Liver (tissue), 9 donors: ENCODE results near the gene PDLIM5. TPM values are rescaled to one million over a fixed set of nuclear protein-coding genes. Genes with fewer than 3 reads are reported as not detected.
"Not testable (repeated sequence)": the region's sequence is repeated elsewhere in the genome, so short reads cannot be mapped to it uniquely, and the experiment has no call there.

ENCODE experiments used
- DNase-seq: peaks from one replicate; pipeline ENCODE4 v3.0.0-alpha.2; 2017; ENCODE audit warnings: low spot score
- H3K27ac ChIP-seq, 2 donors: one replicate each; pipeline ENCODE4 v1.7.0; 2013; ENCODE audit warnings: inconsistent platforms in 2 of 2, low read length in 2 of 2, control low read depth in 1 of 2, low read depth in 1 of 2, mild to moderate bottlenecking in 1 of 2
- H3K27me3 ChIP-seq, 4 donors: one replicate each; pipeline versions ENCODE4 v1.6.1 to v1.7.0; 2013; ENCODE audit warnings: low read length in 3 of 4, inconsistent platforms in 1 of 4, mild to moderate bottlenecking in 1 of 4, moderate library complexity in 1 of 4; ENCODE audit not compliant: control insufficient read depth in 4 of 4, insufficient read depth in 4 of 4
- H3K36me3 ChIP-seq, 4 donors: one replicate each; pipeline versions ENCODE4 v1.6.1 to v1.7.0; 2013; ENCODE audit warnings: low read length in 3 of 4, mild to moderate bottlenecking in 3 of 4, low read depth in 1 of 4, moderate library complexity in 1 of 4; ENCODE audit not compliant: control insufficient read depth in 4 of 4, insufficient read depth in 3 of 4
- H3K4me1 ChIP-seq, 4 donors: one replicate each; pipeline versions ENCODE4 v1.6.1 to v1.7.0; 2013; ENCODE audit warnings: low read length in 3 of 4, mild to moderate bottlenecking in 3 of 4, moderate library complexity in 1 of 4; ENCODE audit not compliant: control insufficient read depth in 4 of 4, insufficient read depth in 4 of 4
- H3K4me3 ChIP-seq, 3 donors: one replicate each; pipeline versions ENCODE4 v1.6.1 to v1.7.0; 2013; ENCODE audit warnings: low read length in 3 of 3, control low read depth in 1 of 3, low read depth in 1 of 3, mild to moderate bottlenecking in 1 of 3
- H3K9ac ChIP-seq, 2 donors: one replicate each; pipeline ENCODE4 v1.7.0; 2013; ENCODE audit warnings: low read length in 2 of 2, mild to moderate bottlenecking in 2 of 2, moderate library complexity in 2 of 2, control low read depth in 1 of 2, low read depth in 1 of 2
- H3K9me3 ChIP-seq, 4 donors: one replicate each; pipeline versions ENCODE4 v1.6.1 to v1.7.0; 2013; ENCODE audit warnings: low read length in 3 of 4; ENCODE audit not compliant: control insufficient read depth in 4 of 4
- ATF3 ChIP-seq: IDR thresholded peaks from 2 replicates; pipeline ENCODE4 v1.6.1; 2016; ENCODE audit warnings: antibody characterized with exemption
- CTCF ChIP-seq: fragments of 150-350 bp; IDR thresholded peaks from 2 replicates; pipeline ENCODE4 v1.5.1; 2017; ENCODE audit warnings: improper control_type of control experiment, low read depth, low read length; ENCODE audit not compliant: missing input control
- FOXA1 ChIP-seq: IDR thresholded peaks from 2 replicates; pipeline ENCODE4 v1.6.1; 2016; ENCODE audit warnings: antibody characterized with exemption
- FOXA2 ChIP-seq: IDR thresholded peaks from 2 replicates; pipeline ENCODE4 v1.6.1; 2016; ENCODE audit warnings: antibody characterized with exemption
- GABPA ChIP-seq, 2 donors: IDR thresholded peaks in 1 of 2; conservative IDR thresholded peaks in 1 of 2; 2 replicates each; pipeline ENCODE4 v1.6.1; 2016; ENCODE audit warnings: antibody characterized with exemption in 2 of 2, mild to moderate bottlenecking in 1 of 2, moderate library complexity in 1 of 2
- HNF4A ChIP-seq, 2 donors: conservative IDR thresholded peaks; 2 replicates each; pipeline ENCODE4 v1.6.1; 2016; ENCODE audit warnings: antibody characterized with exemption in 2 of 2, mild to moderate bottlenecking in 2 of 2
- MAX ChIP-seq: IDR thresholded peaks from 2 replicates; pipeline ENCODE4 v1.6.1; 2016; ENCODE audit warnings: antibody characterized with exemption
- RXRA ChIP-seq, 2 donors: IDR thresholded peaks; 2 replicates each; pipeline ENCODE4 v1.6.1; 2017 to 2018; ENCODE audit warnings: antibody characterized with exemption in 2 of 2, mild to moderate bottlenecking in 1 of 2
- WGBS: extraction: QIAGEN DNeasy Blood & Tissue Kit; methylation state at CpG from one replicate; pipeline ENCODE4 v1.1.7; 2013; 5-methylcytosine and 5-hydroxymethylcytosine counted together
- polyA plus RNA-seq, 2 donors: library from polyadenylated mRNA; stranded (reverse) in 1 of 2; unstranded in 1 of 2; fragments of 200-250 nt in 1 of 2; fragments of >200 nt in 1 of 2; fragmentation: Nextera tagmentation in 1 of 2; extraction: Ambion mirVana in 1 of 2; gene quantifications; one replicate each; pipeline versions ENCODE4 v1.2.1 to v1.2.3, GENCODE V29; 2013 to 2015
- total RNA-seq, 2 donors: library from RNA; depleted of rRNA; stranded (reverse); fragments of >200 nt; gene quantifications; one replicate each; pipeline ENCODE4 v1.2.3, GENCODE V29; 2014
- donor health status: healthy.
- donor health status: healthy.
- donor health status: healthy.
- donor health status: healthy.
- donor health status: healthy.

Gene PDLIM5
- total and polyA plus RNA-seq, 4 donors, result 19.1 to 114 (median 67.8) TPM

- TF ChIP-seq CTCF, result no peak
- no peak for TF ChIP-seq MAX
- no peak for TF ChIP-seq FOXA2
- TF ChIP-seq RXRA (IDR thresholded peaks at IDR 0.05), result no peak
Observed at GRCh38 chr4:94470132-94470531, 18.4 kb downstream of the PDLIM5 start (continued).

GRCh38 chr4:94470782-94471181, 19.0 kb downstream of the PDLIM5 start:
- not testable (repeated sequence) for H3K9me3 ChIP-seq, H3K9ac ChIP-seq, H3K4me3 ChIP-seq, H3K27ac ChIP-seq, H3K27me3 ChIP-seq, DNase-seq, H3K36me3 ChIP-seq
- WGBS, result 98% methylated on average over 4 of the region's 4 CpGs
- H3K4me1 ChIP-seq, result peaks cover 14 to 48% (median 41%) of the 10 kb centered on the region in 4 donors

- no peak for DNase-seq
- Histone ChIP-seq H3K36me3 (no peaks in the 10 kb centered on the region), H3K27ac (peak overlapping the region in 1 of 2 donors; percentile 73), H3K9me3 (no peaks in the 10 kb centered on the region), H3K4me3 (no peak overlapping the region), H3K9ac (no peak overlapping the region), H3K4me1 (peaks cover 15 to 58% (median 50%) of the 10 kb centered on the region in 4 donors), H3K27me3 (no peaks in the 10 kb centered on the region)
- 86% methylated on average over 5 of the region's 5 CpGs for WGBS
- no peak for TF ChIP-seq GABPA (IDR thresholded peaks at IDR 0.05 in 1 of 2, conservative IDR thresholded peaks at IDR 0.05 in 1 of 2)
- TF ChIP-seq HNF4A (conservative IDR thresholded peaks at IDR 0.05), result no peak
- no peak for TF ChIP-seq MAX
Observed at GRCh38 chr4:94472056-94472826, 20.5 kb downstream of the PDLIM5 start.

- no peak overlapping the region for H3K27ac ChIP-seq
- DNase-seq, result no peak
- no peak for TF ChIP-seq GABPA (IDR thresholded peaks at IDR 0.05 in 1 of 2, conservative IDR thresholded peaks at IDR 0.05 in 1 of 2)
- no peak for TF ChIP-seq HNF4A (conservative IDR thresholded peaks at IDR 0.05)
- no peak for TF ChIP-seq ATF3
- TF ChIP-seq FOXA1, result no peak
- H3K9me3 ChIP-seq, result no peaks in the 10 kb centered on the region
- no peak overlapping the region for H3K9ac ChIP-seq
- no peak overlapping the region for H3K4me3 ChIP-seq
- H3K36me3 ChIP-seq, result no peaks in the 10 kb centered on the region
- 81% methylated on average over 2 of the region's 2 CpGs for WGBS
- no peaks in the 10 kb centered on the region for H3K27me3 ChIP-seq
- peaks cover 18 to 61% (median 56%) of the 10 kb centered on the region in 4 donors for H3K4me1 ChIP-seq
Observed at GRCh38 chr4:94475050-94475449, 23.3 kb downstream of the PDLIM5 start.
